HepG2 (cell line): Measurements from ENCODE around the gene MBD3. TPM values are rescaled to one million over a fixed set of nuclear protein-coding genes. Genes with fewer than 3 reads are reported as not detected.
A peak's percentile ranks its signal among the peaks of the same experiment; 100 is the strongest.

Source experiments
- ADNP ChIP-seq: sonication (generic); formaldehyde crosslinking; IDR thresholded peaks from 2 replicates; pipeline ENCODE4 v1.4.0; 2020; ENCODE audit warnings: missing genetic modification reagents
- AHR ChIP-seq: IDR thresholded peaks from 2 replicates; pipeline ENCODE4 v1.6.1; 2018; ENCODE audit warnings: missing genetic modification reagents, missing compliant biosample characterization
- ARNT2 ChIP-seq: sonication (generic); formaldehyde crosslinking; IDR thresholded peaks from 2 replicates; pipeline ENCODE4 v1.8.0; 2022; ENCODE audit warnings: mild to moderate bottlenecking, low read depth, missing genetic modification reagents, moderate library complexity
- CHD4 ChIP-seq: fragments of 200-600 bp; sonication (generic); IDR thresholded peaks from 2 replicates; pipeline ENCODE4 v1.7.0; 2017; ENCODE audit warnings: mild to moderate bottlenecking, low read length, borderline replicate concordance
- GMEB1 ChIP-seq: sonication (generic); formaldehyde crosslinking; IDR thresholded peaks from 2 replicates; pipeline ENCODE4 v1.5.1; 2020; ENCODE audit warnings: missing genetic modification reagents, mild to moderate bottlenecking, borderline replicate concordance
- HDAC2 ChIP-seq: sonication (generic); formaldehyde crosslinking; IDR thresholded peaks from 2 replicates; pipeline ENCODE4 v1.4.0; 2020; ENCODE audit warnings: missing genetic modification reagents
- HHEX ChIP-seq: IDR thresholded peaks from 2 replicates; pipeline ENCODE4 v1.6.1; 2016; ENCODE audit warnings: control low read depth
- HMG20B ChIP-seq: conservative IDR thresholded peaks from 2 replicates; pipeline ENCODE4 v1.6.1; 2016; ENCODE audit warnings: missing genetic modification reagents, missing compliant biosample characterization
- IRF1 ChIP-seq: sonication (generic); formaldehyde crosslinking; IDR thresholded peaks from 2 replicates; pipeline ENCODE4 v1.4.0; 2020; ENCODE audit warnings: low read depth, mild to moderate bottlenecking, missing genetic modification reagents
- JDP2 ChIP-seq: sonication (generic); formaldehyde crosslinking; IDR thresholded peaks from 2 replicates; pipeline ENCODE4 v1.8.1; 2022; ENCODE audit warnings: missing genetic modification reagents, borderline replicate concordance
- KAT2B ChIP-seq: fragments of 150-350 bp; IDR thresholded peaks from 2 replicates; pipeline ENCODE4 v1.6.1; 2014; ENCODE audit warnings: low read depth, low read length, borderline replicate concordance
- MED13 ChIP-seq: sonication (generic); formaldehyde crosslinking; IDR thresholded peaks from 2 replicates; pipeline ENCODE4 v1.5.0; 2020; ENCODE audit warnings: missing genetic modification reagents
- NAIF1 ChIP-seq: sonication (generic); formaldehyde crosslinking; IDR thresholded peaks from 2 replicates; pipeline ENCODE4 v1.5.0; 2020; ENCODE audit warnings: mild to moderate bottlenecking, missing genetic modification reagents, borderline replicate concordance
- NR2F2 ChIP-seq: IDR thresholded peaks from 2 replicates; pipeline ENCODE4 v1.6.1; 2012; ENCODE audit warnings: low read depth, inconsistent platforms, borderline replicate concordance
- PBX3 ChIP-seq: sonication (generic); formaldehyde crosslinking; IDR thresholded peaks from 2 replicates; pipeline ENCODE4 v1.8.1; 2023; ENCODE audit warnings: missing genetic modification reagents, inconsistent platforms, borderline replicate concordance
- REPIN1 ChIP-seq: sonication (generic); formaldehyde crosslinking; IDR thresholded peaks from 2 replicates; pipeline ENCODE4 v1.8.0; 2022; ENCODE audit warnings: missing genetic modification reagents, low read depth, mild to moderate bottlenecking, borderline replicate concordance
- ZBTB2 ChIP-seq: sonication (generic); formaldehyde crosslinking; IDR thresholded peaks from 2 replicates; pipeline ENCODE4 v1.8.0; 2022; ENCODE audit warnings: low read depth, missing genetic modification reagents
- ZKSCAN1 ChIP-seq: fragments of 150-350 bp; IDR thresholded peaks from 2 replicates; pipeline ENCODE4 v1.6.1; 2014; ENCODE audit warnings: low read length
- ZNF160 ChIP-seq: sonication (generic); formaldehyde crosslinking; IDR thresholded peaks from 2 replicates; pipeline ENCODE4 v1.8.0; 2022; ENCODE audit warnings: mild to moderate bottlenecking, inconsistent platforms, missing genetic modification reagents
- ZNF251 ChIP-seq: sonication (generic); formaldehyde crosslinking; IDR thresholded peaks from 2 replicates; pipeline ENCODE4 v1.9.0; 2021; ENCODE audit warnings: mild to moderate bottlenecking, missing genetic modification reagents
- ZNF329 ChIP-seq: sonication (generic); formaldehyde crosslinking; IDR thresholded peaks from 2 replicates; pipeline ENCODE4 v1.9.0; 2021; ENCODE audit warnings: low read depth, mild to moderate bottlenecking, missing genetic modification reagents
- ZNF546 ChIP-seq: sonication (generic); formaldehyde crosslinking; conservative IDR thresholded peaks from 2 replicates; pipeline ENCODE4 v1.8.1; 2023; ENCODE audit warnings: mild to moderate bottlenecking, missing genetic modification reagents
- ZNF570 ChIP-seq: sonication (generic); formaldehyde crosslinking; IDR thresholded peaks from 2 replicates; pipeline ENCODE4 v1.4.0; 2020; ENCODE audit warnings: mild to moderate bottlenecking, missing genetic modification reagents, borderline replicate concordance
- ZNF788 ChIP-seq: sonication (generic); formaldehyde crosslinking; IDR thresholded peaks from 2 replicates; pipeline ENCODE4 v1.5.0; 2020; ENCODE audit warnings: mild to moderate bottlenecking, missing genetic modification reagents, borderline replicate concordance
- ZNF83 ChIP-seq: sonication (generic); formaldehyde crosslinking; IDR thresholded peaks from 2 replicates; pipeline ENCODE4 v1.4.0; 2020; ENCODE audit warnings: missing genetic modification reagents, mild to moderate bottlenecking, borderline replicate concordance
- polyA plus RNA-seq, 8 experiments: library from polyadenylated mRNA; depleted of rRNA in 3 of 8; stranded (reverse) in 7 of 8; unstranded in 1 of 8; fragments of >200 nt; fragmentation: Illumina TruSeq in 4 of 8; extraction: Trizol in 4 of 8; gene quantifications; 2 replicates each; pipeline versions ENCODE4 v1.2.1 to v1.2.3, GENCODE V29; 2011 to 2016; ENCODE audit warnings: low read depth in 4 of 8, missing spikeins in 1 of 8, mixed read lengths in 1 of 8; ENCODE audit not compliant: insufficient read depth in 1 of 8
- total RNA-seq, 5 experiments: library from RNA; depleted of rRNA; stranded (reverse); fragments of >200 nt; fragmentation: Illumina TruSeq; extraction: Trizol; gene quantifications; 2 replicates each; pipeline ENCODE4 v1.2.3, GENCODE V29; 2016; ENCODE audit warnings: low read depth in 1 of 5

The MBD3 gene
- total and polyA plus RNA-seq, 2 of the 13 experiments (the other 11 are each of a cell fraction or from before 2014, with no cell fraction given) = 21.2 to 76.9 TPM

- TF ChIP-seq ZNF251 (CRISPR knock-in tag) = no peak
- TF ChIP-seq ZNF570 (CRISPR knock-in tag) = no peak
- no peak for TF ChIP-seq PBX3 (CRISPR knock-in tag)
- peak; percentile 29; the same call in 1 of the 2 replicates for TF ChIP-seq ARNT2 (CRISPR knock-in tag)
- no peak for TF ChIP-seq ZNF546
- 0 out of 2 replicates have a peak, but pooled peaks have one; percentile 43 for TF ChIP-seq MED13 (CRISPR knock-in tag)
- TF ChIP-seq AHR (CRISPR knock-in tag) = no peak
- TF ChIP-seq ZNF83 (CRISPR knock-in tag) = no peak; the same call in 1 of the 2 replicates
- no peak; the same call in 1 of the 2 replicates for TF ChIP-seq ZNF160 (CRISPR knock-in tag)
- TF ChIP-seq JDP2 (CRISPR knock-in tag) = no peak
- peak; percentile 30; the same call in 1 of the 2 replicates for TF ChIP-seq ZNF788 (CRISPR knock-in tag)
- TF ChIP-seq ADNP (CRISPR knock-in tag) = no peak
- TF ChIP-seq NR2F2 = no peak; the same call in 1 of the 2 replicates
- peak; percentile 63; the same call in 1 of the 2 replicates for TF ChIP-seq REPIN1
- no peak for TF ChIP-seq HHEX
- TF ChIP-seq ZNF329 = peak; percentile 40; the same call in 1 of the 2 replicates
- no peak for TF ChIP-seq ZKSCAN1
- TF ChIP-seq NAIF1 = 0 out of 2 replicates have a peak, but pooled peaks have one; percentile 10
- no peak for TF ChIP-seq KAT2B
- TF ChIP-seq ZBTB2 (CRISPR knock-in tag) = 0 out of 2 replicates have a peak, but pooled peaks have one; percentile 14
- TF ChIP-seq HDAC2 (CRISPR knock-in tag) = no peak; the same call in 1 of the 2 replicates
- TF ChIP-seq IRF1 = no peak
- peak; percentile 75; the same call in 1 of the 2 replicates for TF ChIP-seq GMEB1 (CRISPR knock-in tag)
- no peak for TF ChIP-seq CHD4
- no peak for TF ChIP-seq HMG20B (CRISPR knock-in tag)
Measured at GRCh38 chr19:1605236-1606137, 12.8 kb upstream of the MBD3 start, which contains the start of gene UQCR11 (continued).
